Measurements from ENCODE around the gene CCDC77.

CCDC77 gene

DNA sequence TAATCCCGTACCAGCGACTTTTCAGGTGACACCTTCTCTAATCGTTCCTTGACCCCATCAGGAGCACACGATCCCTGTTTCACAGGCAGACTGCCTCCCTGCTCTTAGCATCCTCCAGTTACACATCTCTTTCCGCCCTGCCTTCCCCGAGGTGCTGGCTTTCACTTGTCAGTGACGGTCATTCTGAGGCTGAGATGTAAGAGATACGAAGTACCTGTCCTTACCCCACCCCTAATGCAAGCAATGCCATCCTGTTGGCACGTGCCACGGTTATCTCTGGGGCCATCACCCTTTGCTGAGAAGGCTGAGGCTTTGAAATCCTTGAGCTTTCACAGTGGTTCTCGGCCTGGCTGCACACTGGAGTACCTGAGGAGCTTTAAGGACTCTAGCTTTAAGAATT, 82.7 kb downstream of the CCDC77 start:
- DNase-seq, result no peak

DNA sequence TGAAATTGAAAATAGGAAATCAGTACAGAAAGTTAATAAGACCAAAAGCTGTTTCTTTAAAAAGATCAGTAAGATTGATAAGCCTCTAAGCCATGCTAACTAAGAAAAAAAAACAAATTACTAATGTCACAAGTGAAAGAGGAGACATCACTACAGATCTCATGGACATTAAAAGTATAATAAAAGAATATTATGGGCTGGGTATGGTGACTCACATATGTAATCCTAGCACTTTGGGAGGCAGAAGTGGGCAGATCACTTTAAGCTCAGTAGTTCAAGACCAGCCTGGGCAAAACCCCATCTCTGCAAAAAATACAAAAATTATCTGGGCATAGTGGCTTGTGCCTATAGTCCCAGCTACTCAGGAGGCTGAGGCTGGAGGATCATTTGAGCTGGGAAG, 88.8 kb downstream of the CCDC77 start:
- no peak for DNase-seq
